Islet of Langerhans (tissue), 1 donor: ENCODE data around the gene PLP1.
"Not testable (repeated sequence)": the region's sequence is repeated elsewhere in the genome, so short reads cannot be mapped to it uniquely, and the experiment has no call there.

Experiments used
- FAIRE-seq: peaks from one replicate; lab custom pipeline; 2011; peaks lifted over from hg19 to GRCh38; lab: Jason Lieb, UNC

Gene PLP1

DNA sequence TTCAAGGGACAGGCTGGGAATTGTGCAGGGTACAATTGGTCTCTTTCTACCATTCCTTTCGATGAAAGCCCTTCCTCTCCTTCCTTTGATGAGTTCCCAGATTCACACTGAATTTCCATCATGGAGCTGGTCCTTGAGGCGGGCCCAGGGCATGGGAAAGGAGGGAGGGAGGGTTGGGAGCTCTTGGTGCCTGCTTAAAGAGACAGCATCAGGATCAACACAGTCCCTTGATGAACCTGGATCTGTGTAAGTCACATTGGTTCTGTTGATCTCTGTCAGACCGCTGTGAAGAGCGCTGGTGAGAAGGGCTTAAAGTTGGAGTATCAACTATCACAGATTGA lies 4.4 kb downstream of the PLP1 start:
- no peak for FAIRE-seq

DNA sequence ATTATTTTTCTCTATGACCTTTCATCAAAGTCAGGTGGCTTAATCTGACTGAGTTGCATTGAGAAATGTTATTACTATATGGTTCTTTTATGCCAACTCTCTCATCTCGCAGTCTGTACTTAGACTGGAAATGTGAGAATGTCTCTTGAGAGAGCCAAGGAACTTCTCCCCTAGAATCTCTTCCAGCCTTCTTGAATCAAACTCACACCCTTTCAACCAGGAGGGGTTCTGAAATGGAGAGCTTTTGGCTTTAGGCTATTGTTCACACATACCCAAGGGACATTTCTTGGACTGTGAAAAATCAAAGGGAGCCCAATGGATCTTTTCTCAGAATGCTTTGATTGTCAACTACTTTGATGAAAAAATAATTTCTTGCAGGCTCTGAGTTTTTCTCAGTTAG lies 5.1 kb downstream of the PLP1 start:
- no peak for FAIRE-seq

DNA sequence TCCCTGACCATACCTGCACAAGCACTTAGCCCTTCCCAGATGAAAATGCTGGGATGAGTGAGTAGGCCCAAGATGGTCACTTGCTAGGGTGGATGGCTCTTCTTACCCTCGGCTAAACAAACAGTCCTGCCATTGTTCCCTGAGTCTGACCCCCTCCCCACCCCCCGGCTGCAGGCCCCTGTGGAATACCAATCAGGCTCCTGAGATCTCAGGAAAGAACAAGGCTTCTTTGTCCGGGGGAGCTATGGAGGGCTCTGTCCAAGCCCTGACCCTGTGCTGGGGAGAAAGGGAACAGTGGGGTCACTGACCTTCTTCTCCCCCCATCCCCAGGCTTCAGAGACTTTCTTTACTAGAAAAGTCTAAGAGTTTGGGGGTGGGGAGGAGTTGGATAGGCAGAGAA lies 6.0 kb downstream of the PLP1 start:
- no peak for FAIRE-seq

DNA sequence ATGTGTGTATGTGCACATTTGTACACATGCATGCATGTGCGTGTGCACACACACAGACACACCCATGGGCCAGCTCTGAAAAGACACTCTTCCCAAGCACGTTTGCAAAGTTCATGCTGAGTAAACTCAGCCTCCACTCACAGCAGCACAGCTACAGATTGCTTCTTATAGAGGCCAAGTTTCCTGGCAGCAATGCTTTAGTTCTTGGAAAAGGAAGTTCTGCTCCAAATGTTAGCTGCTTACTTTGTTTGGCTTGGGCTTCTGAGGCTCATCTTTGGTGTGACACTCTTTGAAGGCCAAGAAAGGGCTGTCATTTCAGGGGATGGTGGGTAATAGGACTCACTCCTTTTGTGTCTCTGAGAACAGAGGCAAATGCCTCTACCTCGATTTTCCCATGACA lies 6.6 kb downstream of the PLP1 start:
- no peak for FAIRE-seq

DNA sequence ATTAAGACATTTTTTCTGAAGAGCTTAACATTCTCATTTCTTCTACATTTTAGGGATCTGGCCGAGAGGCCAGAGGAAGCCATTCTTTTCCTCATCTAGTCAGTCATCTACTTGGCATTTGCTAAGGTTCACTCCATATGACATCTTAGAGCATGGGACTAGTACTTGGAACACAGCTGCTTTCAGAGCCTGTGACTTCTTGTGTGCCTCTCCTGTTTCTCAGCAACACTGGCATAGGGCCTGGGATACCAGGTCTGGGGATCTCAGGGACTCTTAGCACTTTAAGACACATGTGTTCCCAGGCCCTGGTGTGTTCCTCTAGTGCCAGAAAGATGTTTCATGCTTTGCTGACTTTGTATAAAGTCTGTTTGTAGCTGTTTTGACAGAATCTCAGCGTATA lies 7.3 kb downstream of the PLP1 start:
- no peak for FAIRE-seq

DNA sequence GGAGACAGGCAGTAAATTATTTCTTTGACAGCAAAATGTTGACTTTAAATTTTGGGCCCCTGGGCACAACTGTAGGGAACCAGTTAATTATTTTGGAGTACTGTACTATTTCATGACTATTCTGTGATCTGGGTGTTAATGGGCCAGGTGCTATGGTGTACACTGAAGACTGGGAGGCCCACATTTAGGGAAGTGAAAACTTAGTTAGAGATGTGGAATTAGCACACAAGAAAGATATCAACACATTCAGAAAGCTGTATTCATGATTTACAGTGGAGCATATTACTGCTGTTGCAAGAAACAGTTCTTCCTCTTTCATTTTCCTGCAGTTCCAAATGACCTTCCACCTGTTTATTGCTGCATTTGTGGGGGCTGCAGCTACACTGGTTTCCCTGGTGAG lies 12.4 kb downstream of the PLP1 start:
- no peak for FAIRE-seq

DNA sequence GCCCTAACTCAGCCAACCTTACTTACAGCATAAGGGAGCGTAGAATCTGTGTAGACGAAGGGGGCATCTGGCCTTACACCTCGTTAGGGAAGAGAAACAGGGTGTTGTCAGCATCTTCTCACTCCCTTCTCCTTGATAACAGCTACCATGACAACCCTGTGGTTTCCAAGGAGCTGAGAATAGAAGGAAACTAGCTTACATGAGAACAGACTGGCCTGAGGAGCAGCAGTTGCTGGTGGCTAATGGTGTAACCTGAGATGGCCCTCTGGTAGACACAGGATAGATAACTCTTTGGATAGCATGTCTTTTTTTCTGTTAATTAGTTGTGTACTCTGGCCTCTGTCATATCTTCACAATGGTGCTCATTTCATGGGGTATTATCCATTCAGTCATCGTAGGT lies 14.6 kb downstream of the PLP1 start:
- FAIRE-seq, result no peak

DNA sequence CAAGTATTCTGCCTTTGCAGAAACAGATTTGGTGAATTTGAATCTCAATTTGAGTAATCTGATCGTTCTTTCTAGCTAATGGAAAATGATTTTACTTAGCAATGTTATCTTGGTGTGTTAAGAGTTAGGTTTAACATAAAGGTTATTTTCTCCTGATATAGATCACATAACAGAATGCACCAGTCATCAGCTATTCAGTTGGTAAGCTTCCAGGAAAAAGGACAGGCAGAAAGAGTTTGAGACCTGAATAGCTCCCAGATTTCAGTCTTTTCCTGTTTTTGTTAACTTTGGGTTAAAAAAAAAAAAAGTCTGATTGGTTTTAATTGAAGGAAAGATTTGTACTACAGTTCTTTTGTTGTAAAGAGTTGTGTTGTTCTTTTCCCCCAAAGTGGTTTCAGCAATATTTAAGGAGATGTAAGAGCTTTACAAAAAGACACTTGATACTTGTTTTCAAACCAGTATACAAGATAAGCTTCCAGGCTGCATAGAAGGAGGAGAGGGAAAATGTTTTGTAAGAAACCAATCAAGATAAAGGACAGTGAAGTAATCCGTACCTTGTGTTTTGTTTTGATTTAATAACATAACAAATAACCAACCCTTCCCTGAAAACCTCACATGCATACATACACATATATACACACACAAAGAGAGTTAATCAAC lies 15.3 kb downstream of the PLP1 start:
- FAIRE-seq, result no peak

DNA sequence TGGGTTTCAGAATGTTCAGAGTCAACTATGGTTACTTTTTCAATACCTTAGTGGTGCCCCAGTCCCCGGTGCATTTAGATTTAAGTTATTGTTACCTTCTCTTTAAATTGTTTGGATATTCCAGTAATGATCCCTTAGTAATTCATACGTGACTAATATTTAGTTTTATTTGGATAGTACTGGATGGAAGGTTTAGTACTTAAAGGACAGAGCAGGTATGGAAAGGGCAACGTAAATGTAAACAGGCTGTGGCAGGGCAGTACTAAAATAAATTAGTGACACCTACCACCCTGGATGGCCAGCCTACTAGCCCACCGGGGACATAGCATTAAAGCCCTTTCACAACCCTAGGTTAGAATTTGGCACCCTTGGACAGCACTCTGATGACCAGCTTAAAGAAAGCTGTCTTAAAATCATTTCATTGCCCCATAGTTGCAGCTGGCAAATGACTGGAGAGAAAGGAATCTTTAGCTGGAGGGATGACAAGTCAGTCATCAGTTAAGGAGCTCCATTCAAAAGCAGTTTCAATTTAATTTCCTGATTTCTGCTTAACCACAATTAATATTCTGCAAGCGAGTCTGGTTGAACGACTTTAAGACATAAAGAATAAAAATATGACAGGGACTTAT lies 16.4 kb downstream of the PLP1 start:
- no peak for FAIRE-seq

DNA sequence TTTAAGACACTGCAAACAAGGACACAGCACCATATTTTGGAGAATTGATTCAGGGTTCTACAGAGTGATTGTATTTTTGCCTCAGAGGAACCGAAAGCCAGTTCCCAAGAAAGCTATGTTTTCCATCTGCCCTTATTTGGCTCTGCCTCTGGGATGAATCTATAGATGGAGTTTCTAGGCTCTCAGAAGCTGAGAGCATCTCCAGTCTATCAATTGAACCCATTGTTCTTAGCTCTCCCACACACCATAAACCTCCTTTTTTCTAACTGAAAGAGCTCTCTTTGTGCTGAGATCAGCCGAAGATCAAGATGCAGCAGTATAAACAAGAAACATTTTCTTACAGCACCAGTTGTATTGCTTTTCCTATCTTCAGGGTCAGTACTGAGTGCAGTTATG lies 16.9 kb downstream of the PLP1 start:
- FAIRE-seq, result no peak

DNA sequence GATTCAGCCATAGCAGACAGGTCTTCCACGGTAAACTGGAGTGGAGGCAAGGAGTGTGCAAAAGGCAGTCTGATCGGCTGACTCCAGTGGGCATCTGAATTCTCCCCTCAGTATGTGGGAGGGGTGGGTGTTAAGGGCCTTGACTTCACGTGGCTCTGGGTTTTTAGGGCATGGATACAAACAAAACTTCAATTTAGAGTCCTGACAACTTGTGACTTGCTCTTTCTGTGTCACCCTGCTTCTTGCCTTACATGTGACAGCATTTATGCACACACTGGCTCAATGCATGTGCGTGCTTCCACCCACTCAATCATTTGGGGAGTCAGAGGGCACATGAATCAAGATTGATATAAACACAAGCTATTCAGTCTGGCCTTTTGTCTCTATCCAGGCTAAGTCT lies 17.5 kb downstream of the PLP1 start:
- no peak for FAIRE-seq

DNA sequence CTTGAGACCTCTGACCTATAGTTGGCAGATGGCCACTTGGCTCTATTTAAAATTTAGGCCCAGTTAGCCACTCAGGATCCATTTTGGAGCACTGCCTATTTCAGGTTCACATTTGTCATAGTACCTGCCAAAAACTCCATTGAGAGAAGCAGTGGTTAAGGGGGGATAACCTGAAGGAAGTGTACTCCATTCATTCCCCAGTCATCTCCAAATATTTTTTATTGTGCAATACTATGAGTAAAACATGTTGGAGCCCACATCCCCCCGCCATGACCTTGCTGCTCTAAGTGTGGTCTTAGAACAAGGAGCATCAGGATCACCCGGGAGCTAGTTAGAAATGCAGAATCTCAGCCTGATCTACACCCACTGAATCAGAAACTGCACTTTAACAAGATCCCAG lies 21.1 kb downstream of the PLP1 start:
- FAIRE-seq, result no peak

DNA sequence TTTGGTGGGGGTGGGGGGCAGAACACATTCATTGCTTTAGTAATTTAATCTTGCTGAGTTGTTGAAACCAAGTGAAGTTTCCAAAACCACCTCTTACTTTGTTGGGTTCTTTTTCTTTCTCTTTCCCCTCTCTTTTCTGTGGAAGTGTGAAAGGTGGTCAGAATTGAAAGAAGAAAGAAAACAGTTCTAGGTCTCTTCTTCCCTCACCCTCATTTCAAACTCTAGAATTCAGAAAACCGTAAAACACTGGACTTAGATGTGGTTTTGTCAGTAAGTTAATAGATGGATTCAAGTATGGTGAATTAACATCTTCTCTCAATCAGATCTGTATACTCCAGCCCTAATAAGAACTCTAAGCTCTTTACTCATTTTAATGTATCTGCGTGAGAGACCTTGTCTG lies 23.7 kb downstream of the PLP1 start:
- no peak for FAIRE-seq

DNA sequence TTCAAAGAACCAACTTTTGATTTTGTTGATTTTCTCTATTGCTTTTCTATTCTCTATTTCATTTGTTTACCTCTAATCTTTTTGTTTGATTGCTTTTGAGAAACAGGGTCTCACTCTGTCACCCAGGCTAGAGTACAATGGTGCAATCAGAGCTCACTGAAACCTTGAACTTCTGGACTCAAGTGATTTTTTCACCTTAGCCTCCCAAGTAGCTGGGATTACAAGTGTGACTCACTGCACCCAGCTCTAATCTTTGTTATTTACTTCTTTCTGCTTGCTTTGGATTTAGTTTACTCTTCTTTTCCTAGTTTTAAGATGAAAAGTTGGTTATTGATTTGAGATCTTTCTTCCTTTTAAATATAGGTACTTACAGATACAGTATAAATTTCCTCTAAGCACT lies 29.2 kb downstream of the PLP1 start:
- no peak for FAIRE-seq

DNA sequence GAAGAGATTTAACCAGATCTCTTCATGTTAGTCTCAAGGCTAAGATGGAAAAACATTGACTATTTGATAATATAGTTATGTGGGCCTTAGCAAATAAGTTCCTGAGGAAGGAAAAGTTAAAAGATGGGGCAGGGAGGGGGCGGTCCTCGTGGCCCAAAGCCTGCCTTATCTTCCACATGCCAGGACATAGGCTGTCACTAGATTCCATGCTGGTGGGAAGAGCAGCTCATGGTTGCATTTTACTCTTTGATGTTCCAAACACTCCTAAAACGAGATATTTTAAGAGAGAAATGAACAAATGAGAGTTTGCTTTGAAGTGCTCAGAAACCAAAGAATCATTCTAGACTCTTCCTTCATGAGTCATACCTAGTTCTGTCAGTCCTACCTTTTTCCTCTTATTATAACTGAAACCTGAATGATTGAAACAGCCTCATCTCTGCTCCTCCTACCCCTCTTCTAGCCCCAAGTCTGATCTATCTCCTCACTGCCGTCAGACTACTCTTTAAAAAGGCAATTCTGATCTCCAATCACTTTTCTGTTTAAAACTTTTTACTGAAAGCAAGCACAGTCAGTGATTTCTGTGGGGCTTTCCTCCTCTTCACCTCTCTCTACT lies 30.3 kb downstream of the PLP1 start:
- FAIRE-seq, result no peak

DNA sequence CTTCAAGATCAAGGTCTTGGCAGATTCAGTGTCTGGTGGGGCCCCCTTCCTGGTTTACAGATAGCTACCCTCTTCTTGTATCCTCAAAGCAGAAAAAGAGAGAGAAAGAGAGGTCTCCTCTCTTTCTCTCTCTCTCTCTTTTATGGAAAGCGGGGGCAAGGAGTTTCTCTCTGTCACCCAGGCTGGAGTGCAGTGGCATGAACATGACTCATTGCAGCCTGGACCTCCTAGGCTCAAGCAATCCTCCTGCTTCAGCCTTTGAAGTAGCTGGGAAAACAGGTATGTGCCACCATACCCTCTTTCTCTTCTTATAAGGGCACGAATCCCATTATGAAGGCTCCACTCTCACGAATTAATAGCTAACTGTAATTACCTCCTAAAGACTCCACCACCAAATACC lies 35.2 kb downstream of the PLP1 start:
- no peak for FAIRE-seq

DNA sequence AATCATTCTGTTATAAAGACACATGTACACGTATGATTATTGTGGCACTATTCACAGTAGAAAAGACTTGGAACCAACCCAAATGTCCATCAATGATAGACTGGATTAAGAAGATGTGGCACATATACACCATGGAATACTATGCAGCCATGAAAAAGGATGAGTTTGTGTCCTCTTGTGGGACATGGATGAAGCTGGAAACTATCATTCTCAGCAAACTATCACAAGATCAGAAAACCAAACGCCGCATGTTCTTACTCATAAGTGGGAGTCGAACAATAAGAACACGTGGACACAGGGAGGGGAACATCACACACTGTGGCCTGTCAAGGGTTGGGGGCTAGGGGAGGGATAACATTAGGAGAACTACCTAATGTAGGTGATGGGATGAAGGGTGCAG lies 40.5 kb downstream of the PLP1 start:
- not testable (repeated sequence) for FAIRE-seq

DNA sequence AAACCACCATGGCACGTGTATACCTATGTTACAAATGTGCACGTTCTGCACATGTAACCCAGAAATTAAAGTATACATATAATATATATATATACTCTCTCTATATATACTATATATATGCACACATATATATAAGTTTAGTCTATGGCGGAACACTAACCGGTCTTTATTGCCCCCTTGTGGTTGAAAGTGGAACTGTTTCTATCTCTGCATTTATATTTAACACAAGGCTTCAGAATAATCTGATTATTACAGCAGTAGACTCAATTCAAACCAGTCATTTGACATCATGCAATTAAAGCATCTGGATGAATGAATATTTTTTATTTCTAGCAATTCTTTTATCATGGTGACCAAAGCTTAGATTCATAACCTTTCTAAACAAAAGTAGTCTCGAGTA lies 40.9 kb downstream of the PLP1 start:
- peak; percentile 89 for FAIRE-seq

DNA sequence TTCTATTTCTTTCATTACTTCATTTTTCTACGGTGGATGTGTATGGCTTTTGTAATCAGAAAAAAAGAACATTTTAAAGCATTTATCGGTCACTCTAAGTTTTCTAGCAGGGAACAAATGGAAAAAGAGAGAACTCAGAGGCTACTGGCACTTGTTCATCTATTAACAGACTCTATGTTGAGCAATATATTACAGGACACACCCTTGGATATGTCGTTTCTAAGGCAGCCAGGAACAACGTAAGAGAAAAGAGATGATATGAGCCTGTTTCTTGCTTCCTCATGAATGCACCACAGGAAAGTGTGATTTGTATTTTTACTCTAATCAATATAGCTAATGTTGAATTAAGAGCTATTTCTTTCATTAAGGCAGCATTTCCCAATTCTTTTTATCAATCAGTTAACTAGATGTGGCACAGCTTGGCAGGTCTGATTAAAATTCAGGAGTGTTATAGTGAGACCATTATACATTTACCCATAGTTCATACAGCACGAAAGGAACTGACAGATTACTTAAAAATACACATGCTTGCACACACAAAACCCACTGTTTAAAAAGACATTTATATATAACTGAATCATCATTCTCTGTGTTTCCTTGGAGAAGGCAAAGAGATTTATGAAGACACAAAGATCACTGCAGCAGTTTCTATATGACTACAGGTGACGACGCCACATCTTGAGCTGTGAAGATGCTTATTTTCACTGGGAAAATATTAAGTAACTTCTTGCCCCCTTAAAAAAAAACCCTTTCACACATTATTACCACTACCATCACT lies 42.4 kb downstream of the PLP1 start:
- FAIRE-seq, result no peak

DNA sequence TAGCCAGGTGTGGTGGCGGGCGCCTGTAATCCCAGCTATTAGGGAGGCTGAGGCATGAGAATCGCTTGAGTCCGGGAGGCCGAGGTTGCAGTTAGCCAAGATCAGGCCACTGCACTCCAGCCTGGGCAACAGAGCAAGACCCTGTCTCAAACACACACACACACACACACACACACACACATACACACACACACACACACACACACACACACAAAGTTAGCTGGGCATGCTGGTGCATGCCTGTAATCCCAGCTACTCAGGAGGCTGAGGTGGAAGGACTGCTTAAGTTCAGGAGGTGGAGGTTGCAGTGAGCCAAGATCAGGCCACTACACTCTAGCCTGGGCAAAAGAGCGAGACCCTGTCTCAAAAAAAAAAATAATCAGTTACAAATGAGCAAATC lies 44.2 kb downstream of the PLP1 start:
- FAIRE-seq, result not testable (repeated sequence)

DNA sequence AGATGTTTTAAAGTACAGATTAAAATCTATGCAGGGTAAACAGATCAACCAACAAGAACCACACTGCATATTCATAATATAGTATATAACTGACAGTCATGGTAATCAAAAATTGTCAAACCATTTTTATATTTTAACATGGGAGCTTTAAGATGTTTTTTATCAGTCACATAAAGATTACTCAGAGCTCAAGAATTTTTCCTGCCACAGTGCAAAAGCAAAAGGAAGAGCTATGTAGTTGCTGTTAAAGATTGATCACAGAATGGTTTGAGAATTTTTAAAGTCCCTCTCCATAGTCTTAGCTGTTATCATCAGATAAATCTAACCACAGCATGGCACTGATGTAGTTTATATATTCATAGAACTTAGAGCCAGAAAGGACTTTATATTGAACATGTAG lies 47.0 kb downstream of the PLP1 start:
- FAIRE-seq, result no peak

DNA sequence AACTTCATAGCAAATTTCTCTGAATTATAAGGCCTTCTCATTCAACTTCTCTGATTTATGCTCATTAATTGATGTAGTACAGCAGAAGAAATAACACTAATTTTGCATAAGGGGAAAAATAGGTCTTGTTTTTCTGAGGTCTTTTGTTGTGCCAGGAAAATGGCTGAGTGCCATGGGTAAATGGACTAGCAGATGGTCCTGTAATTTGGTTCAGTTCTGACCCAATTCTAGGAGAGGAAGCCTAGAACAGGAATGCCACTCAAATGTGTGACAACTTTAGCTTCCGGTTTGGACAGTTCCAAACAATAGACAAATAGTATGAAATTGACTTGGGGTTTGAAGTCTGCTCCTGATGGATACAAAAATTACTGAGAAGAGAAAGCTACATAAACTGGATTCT lies 49.2 kb downstream of the PLP1 start:
- no peak for FAIRE-seq

DNA sequence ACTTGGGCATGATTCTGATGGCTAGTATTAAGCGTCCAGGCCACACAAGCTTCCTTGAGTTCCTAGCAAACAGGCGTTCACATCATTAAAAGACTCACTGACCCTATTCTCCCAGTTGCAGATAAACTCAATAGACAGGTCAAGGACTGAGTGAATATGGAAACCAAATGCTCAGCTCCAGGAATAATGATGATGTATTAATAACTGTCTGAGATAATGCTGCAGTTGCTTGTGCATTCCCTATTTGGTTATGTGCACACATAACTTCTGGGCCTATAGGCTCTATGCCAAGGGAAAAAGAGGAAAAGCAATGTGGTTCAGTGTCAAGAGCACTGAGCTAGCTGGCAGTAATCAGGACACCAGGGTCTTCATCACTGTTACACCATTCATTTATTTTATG lies 51.9 kb downstream of the PLP1 start:
- FAIRE-seq, result no peak

DNA sequence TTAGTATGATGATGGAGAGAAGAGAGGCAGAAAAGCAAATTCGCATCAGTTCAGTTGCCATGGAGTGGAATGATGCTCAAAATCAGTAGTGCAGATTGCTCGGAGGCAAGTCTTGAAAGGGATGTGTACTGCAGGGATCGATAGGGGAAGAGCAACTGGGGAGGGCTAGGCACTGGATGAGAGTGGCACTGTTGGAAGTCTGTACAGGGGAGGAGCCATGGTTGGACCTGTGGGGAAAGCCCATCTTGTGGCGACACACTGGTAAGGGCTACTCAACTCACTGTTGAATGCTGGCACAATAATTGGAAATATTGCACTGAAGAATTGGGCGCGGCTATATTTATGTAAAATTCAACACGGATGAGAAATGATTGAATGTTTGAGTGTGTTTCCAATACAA lies 54.2 kb downstream of the PLP1 start:
- FAIRE-seq, result no peak
